HG02798 (cell line): Measurements from ENCODE around the gene CYBC1.
"Not testable (repeated sequence)": the region's sequence is repeated elsewhere in the genome, so short reads cannot be mapped to it uniquely, and the experiment has no call there.

Experiments
- ATAC-seq: cut with Tn5 transposase; IDR thresholded peaks from one replicate; pipeline ENCODE4 v1.9.1; 2021; ENCODE audit warnings: mild to moderate bottlenecking; ENCODE audit not compliant: unreplicated experiment, poor library complexity

CYBC1 gene

DNA sequence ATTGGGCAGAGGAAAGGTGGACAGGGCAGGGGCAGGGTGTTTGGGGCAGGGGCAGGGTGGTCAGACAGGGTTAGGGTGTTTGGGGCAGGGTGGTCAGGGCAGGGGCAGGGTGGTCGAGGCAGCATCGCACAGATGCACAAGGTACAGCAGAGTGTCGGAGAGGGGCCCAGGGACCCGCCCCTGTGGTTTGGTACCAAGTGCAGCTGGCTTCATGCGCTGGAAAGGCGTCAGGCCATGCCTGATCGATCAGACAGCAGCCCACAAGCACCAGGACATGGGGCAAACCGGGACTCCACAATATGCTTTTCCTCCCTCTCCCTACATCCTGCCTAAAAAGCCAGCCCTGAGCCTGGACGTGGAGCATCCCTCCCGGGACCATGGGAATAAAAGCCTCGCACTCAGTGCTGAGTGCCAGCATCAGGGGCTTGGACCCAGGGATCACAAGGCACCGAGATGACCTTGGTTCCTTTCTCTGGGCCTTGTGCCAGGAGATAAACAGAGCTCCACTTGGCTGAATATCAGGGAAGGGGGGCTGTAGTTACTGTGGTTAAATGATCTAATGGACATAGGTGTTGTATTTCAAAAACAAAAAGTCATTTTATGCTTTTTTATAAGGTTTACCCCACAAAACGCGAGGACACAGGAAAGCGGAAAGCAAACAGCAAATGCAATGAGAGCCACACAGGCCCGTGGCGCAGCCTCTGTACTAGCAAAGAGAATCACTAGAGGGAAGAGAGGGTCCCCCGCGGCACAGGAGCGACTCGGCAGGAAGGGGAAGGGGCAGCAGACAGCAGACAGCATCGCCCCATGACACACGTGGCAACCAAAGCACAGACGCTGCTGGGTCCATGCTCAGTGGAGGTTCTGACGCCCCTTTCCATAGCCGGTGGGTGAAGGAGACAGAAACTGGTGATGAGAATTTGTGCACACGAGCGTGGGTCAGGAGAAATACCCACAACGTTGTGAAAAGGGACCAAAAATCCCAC is 37.7 kb downstream of the CYBC1 start:
- no peak for ATAC-seq

GRCh38 chr17:82412081-82412480 is 38.5 kb downstream of the CYBC1 start:
- not testable (repeated sequence) for ATAC-seq

DNA sequence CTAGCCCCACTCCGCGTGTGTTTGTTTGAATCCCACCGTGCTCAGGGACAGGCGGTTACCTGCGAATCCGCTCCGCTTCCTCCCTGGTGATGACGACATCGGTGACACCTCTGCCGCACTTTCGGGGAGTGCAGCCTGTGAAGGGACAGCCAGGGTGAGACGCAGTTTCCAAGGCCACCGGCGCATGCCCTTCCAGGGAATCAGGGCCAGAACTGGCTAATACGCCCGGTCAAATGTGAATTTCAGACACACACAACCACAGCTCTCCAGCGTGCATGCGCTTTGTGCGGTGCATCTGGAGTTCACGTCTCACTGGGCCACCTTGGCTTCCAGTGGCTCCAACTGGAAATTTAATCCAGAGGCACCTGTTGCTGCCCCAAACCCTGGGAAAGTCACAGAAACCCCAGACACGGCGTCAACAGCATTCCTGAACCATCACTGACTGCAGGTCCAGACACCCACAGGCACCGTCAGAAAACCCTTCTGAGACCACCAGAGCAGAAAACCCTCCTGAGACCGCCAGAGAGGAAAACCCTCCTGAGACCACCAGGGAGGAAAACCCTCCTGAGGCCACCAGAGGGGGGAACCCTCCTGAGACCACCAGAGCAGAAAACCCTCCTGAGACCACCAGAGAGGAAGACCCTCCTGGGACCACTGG is 39.0 kb downstream of the CYBC1 start:
- ATAC-seq: no peak

DNA sequence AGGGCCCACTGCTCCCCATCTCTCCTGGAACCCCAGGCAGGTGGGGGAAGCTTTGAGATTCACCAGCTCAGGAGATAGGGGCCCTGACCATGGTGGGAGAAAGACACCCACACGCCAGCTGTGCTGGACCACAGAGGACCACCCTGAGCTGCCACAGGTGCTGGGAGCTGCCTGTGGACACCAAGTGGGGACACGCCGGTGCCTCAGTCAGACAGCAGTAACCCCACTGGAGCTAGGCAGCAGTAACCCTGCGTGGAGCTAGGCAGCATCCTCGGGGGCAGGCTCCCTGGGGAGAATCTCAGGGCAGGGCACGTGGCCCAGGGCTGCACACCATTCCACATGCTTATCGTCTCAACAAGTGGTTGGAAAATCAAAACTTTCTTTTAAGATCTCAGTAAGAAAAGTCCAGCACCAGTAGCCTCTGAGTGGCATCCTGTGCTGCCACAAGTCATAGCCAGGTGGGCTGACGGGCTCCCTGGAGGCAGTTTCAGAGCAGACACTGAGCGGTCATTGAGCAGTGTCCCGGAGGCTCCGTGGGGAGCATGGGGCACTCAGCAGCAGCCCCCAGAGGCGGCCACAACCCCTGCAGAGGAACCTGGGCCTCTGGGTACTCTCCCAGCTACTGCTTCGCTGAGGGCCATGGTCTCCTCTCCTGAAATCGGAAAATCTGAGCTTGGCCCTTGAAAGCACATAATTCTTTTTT is 40.4 kb downstream of the CYBC1 start:
- ATAC-seq: no peak

DNA sequence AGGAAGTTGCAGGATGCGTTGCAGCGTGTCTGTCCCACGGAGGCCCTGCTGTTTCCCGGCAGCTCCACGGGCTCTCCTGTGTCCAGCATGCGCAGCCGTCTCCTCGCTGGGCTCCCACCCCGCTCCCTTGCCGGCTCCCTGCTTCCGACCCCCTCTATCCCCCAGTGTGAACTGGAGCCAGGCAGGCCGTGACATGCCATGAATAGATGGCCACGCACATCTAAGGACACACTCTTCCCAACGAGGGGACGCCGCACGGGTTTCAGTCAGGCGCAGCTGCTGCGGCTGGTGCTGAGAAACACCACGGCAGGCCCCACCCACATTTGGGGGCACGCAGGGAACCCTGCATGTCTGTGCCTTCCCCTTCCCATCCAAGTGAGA is 41.6 kb downstream of the CYBC1 start:
- ATAC-seq: no peak

GRCh38 chr17:82408288-82408937 is 42.1 kb downstream of the CYBC1 start:
- no peak for ATAC-seq

- ATAC-seq: no peak
Measured at GRCh38 chr17:82407255-82407654, 43.3 kb downstream of the CYBC1 start.

- ATAC-seq: no peak
Measured at GRCh38 chr17:82406131-82406671, 44.4 kb downstream of the CYBC1 start.

GRCh38 chr17:82405051-82405450 is 45.5 kb downstream of the CYBC1 start:
- ATAC-seq: no peak

DNA sequence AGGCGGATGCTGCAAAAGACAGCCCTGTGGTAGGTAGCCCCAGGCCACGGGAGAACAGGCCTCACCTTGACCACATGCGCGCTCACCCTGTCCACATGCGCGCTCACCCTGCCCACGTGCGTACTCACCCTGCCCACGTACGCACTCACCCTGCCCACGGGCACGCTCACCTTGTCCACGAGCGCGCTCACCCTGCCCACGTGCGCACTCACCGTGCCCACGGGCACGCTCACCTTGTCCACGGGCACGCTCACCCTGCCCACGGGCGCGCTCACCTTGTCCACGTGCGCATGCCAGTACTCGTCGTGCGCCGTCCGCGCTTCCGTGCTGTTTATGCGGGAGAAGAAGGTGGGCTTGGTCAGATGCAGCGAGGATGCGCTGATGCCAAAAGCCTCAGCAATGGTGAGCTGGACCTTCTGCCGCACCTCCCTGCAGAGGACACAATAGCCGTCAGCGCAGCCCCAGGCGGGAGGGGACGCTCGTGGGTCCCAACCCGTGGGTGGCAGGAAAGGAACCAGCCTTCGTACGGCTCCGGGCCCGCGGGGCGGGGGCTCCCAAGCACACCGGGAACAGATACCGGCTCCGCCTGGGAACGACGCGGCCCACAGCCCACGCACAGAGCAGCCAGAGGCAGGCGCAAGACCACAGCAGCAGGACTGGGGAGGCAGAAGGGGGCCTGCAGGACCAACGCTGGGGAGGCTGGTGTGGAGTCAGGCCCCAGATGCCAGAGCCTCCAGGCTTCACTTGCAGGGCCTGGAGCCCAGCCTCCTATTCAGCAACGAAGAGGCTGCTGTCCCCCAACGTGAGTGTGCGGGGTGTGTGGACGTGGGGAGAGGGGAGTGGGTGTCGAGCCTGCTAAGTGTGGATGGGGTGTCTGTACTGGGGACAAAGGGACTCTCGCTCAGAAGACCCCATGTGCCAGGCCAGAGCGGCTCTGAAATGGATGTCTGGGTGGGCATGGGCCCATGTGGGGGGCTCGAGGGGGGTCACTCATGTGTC is 46.6 kb downstream of the CYBC1 start:
- no peak for ATAC-seq

- peak; percentile 74 for ATAC-seq
Measured at GRCh38 chr17:82402865-82403264, 47.7 kb downstream of the CYBC1 start.

GRCh38 chr17:82400830-82401229 is 49.7 kb downstream of the CYBC1 start:
- ATAC-seq: no peak

DNA sequence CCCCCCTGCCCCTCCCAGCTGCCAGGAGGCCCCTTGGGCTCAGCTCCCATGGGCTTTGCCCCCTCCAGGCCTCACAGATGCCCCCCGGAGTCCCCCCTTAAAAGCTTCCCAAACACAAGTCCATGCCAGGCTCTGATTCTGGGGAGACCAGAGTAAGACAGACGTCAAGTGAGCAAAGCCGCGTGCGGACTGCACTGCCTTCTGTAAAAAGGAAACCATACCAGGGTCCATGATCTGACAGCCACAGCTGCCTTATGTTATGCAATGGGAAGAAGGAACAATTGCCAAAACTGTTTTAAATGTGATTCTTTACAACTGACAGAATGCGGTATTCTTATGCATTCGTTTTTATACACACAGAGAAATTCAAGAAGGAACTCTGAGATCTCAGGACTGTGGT is 50.3 kb downstream of the CYBC1 start:
- ATAC-seq: no peak

GRCh38 chr17:82399601-82400101 is 50.9 kb downstream of the CYBC1 start:
- no peak for ATAC-seq

GRCh38 chr17:82399041-82399441 is 51.5 kb downstream of the CYBC1 start:
- no peak for ATAC-seq

DNA sequence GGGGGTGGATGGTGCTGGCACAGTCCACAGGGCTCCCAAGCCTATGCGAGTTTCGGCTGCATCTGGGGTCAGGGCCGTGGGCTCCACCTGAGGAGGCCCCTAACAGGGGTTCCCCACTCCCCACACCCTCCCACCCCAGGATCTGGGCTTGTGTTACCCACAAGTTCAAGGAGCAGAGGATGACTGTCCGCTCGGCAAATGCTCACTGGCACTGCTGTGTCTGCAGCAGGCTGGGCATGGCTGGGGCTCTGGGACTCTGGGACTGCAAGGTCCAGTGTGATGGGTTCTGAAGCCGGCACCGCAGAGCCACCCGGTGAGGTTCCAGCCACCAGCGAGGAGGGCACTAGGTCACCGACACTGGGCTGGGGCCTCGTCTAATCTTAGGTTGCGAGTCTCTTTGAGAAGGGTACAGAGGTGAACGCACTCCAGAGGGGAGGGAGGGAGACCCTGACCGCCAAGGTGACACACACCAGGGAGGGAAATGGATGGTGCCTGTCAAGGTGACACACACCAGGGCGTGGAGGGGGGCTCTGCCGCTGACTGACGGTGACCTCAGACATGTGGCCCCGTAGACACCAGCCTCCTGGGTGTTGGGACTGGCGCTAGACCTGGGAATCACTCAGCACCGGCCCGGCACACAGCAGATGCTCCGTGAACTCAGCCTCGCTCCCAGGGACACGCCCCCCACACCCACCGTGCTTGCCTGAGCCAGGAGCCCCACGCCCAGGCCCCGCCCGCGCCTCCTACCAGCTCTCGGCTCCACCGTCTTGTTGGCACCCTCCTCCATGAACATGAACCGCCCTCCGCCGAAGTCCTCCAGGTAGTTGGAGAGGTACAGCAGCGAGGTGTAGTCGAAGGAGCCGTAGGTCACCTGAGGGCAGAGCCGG is 52.9 kb downstream of the CYBC1 start:
- no peak for ATAC-seq

GRCh38 chr17:82396601-82397435 is 53.7 kb downstream of the CYBC1 start:
- ATAC-seq: no peak
